ENCODE measurements around the gene FBXO33.

DNA sequence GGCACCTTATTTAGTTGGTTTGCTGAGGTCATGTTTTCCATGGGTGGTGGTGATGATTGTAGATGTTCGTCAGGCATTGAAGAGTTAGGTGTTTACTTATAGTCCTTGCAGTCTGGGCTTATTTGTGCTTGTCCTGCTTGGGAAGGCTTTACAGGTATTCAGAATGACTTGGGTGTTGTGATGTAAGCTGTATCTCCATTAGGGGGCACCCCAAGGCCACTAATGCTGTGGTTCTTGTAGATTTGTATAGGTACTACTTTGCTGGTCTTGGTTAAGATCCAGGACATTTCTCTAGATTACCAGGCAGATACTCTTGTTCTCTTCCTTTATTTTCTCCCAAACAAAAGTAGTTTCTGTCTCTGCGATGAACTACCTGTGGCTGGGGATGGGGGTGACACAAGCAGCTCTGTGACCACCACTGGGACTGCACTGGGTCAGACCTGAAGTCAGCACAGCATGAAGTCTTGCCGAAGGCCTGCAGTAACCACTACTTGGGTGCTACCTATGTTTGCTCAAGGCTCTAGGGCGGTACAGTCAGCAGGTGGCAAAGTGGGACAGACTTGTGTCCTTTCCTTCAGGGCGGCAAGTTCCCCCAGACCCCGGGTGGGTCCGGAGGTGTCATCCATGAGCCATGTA is 35.8 kb upstream of the FBXO33 start:
- TF ChIP-seq, protein P1, sequence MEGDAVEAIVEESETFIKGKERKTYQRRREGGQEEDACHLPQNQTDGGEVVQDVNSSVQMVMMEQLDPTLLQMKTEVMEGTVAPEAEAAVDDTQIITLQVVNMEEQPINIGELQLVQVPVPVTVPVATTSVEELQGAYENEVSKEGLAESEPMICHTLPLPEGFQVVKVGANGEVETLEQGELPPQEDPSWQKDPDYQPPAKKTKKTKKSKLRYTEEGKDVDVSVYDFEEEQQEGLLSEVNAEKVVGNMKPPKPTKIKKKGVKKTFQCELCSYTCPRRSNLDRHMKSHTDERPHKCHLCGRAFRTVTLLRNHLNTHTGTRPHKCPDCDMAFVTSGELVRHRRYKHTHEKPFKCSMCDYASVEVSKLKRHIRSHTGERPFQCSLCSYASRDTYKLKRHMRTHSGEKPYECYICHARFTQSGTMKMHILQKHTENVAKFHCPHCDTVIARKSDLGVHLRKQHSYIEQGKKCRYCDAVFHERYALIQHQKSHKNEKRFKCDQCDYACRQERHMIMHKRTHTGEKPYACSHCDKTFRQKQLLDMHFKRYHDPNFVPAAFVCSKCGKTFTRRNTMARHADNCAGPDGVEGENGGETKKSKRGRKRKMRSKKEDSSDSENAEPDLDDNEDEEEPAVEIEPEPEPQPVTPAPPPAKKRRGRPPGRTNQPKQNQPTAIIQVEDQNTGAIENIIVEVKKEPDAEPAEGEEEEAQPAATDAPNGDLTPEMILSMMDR (IDR thresholded peaks at IDR 0.05), result no peak
- TF ChIP-seq EP300 (IDR thresholded peaks at IDR 0.05), result no peak
- TF ChIP-seq POLR2AphosphoS5 (IDR thresholded peaks at IDR 0.05), result no peak
